HG03045 (cell line): ENCODE data around the gene GTPBP4.
"Not testable (repeated sequence)": the region's sequence is repeated elsewhere in the genome, so short reads cannot be mapped to it uniquely, and the experiment has no call there.

Experiments used
- ATAC-seq: cut with Tn5 transposase; IDR thresholded peaks from one replicate; pipeline ENCODE4 v1.9.1; 2021; ENCODE audit warnings: mild to moderate bottlenecking, moderate library complexity; ENCODE audit not compliant: unreplicated experiment

Gene GTPBP4

GRCh38 chr10:1022413-1022812, 34.2 kb downstream of the GTPBP4 start:
- ATAC-seq: no peak

GRCh38 chr10:1024103-1024502, 35.9 kb downstream of the GTPBP4 start:
- ATAC-seq: no peak

GRCh38 chr10:1025683-1026082, 37.4 kb downstream of the GTPBP4 start, which contains the start of gene IDI2:
IDI2 (minus strand) TSS chr10:1025859; CDS start chr10:1024723, 1,136 bp downstream.
- ATAC-seq: no peak

- ATAC-seq: no peak
Measured at GRCh38 chr10:1026578-1026977, 38.3 kb downstream of the GTPBP4 start.

- no peak for ATAC-seq
Measured at GRCh38 chr10:1029838-1030237, 41.6 kb downstream of the GTPBP4 start.

GRCh38 chr10:1033601-1034000, 45.4 kb downstream of the GTPBP4 start:
- no peak for ATAC-seq

- no peak for ATAC-seq
Measured at GRCh38 chr10:1034758-1035157, 46.5 kb downstream of the GTPBP4 start.

- no peak for ATAC-seq
Measured at GRCh38 chr10:1035201-1035600, 47.0 kb downstream of the GTPBP4 start.

GRCh38 chr10:1036341-1036791, 48.1 kb downstream of the GTPBP4 start:
- peak; percentile 67 for ATAC-seq

GRCh38 chr10:1037098-1037497, 48.9 kb downstream of the GTPBP4 start:
- no peak for ATAC-seq

- ATAC-seq: not testable (repeated sequence)
Measured at GRCh38 chr10:1038769-1039168, 50.5 kb downstream of the GTPBP4 start.

- ATAC-seq: no peak
Measured at GRCh38 chr10:1040133-1040532, 51.9 kb downstream of the GTPBP4 start.

GRCh38 chr10:1041514-1041913, 53.3 kb downstream of the GTPBP4 start:
- ATAC-seq: no peak

GRCh38 chr10:1043532-1043995, 55.3 kb downstream of the GTPBP4 start:
- peak; percentile 42 for ATAC-seq

- ATAC-seq: no peak
Measured at GRCh38 chr10:1044146-1044545, 55.9 kb downstream of the GTPBP4 start.

GRCh38 chr10:1044964-1045363, 56.7 kb downstream of the GTPBP4 start:
- ATAC-seq: no peak

GRCh38 chr10:1045415-1045814, 57.2 kb downstream of the GTPBP4 start:
- no peak for ATAC-seq

- ATAC-seq: no peak
Measured at GRCh38 chr10:1047937-1048336, 59.7 kb downstream of the GTPBP4 start.

- ATAC-seq: peak; percentile 1
Measured at GRCh38 chr10:1048349-1048731, 60.1 kb downstream of the GTPBP4 start.

GRCh38 chr10:1048732-1049424, 60.6 kb downstream of the GTPBP4 start, which contains the start of gene IDI1:
IDI1 (minus strand) TSS chr10:1049119; CDS start chr10:1049003, 116 bp downstream.
- ATAC-seq: peak; percentile 84

- no peak for ATAC-seq
Measured at GRCh38 chr10:1049425-1049958, 61.3 kb downstream of the GTPBP4 start.

GRCh38 chr10:1050145-1050544, 61.9 kb downstream of the GTPBP4 start:
- ATAC-seq: no peak
